GM12878 (cell line): ENCODE results near the gene CNIH1.
"Not testable (repeated sequence)": the region's sequence is repeated elsewhere in the genome, so short reads cannot be mapped to it uniquely, and the experiment has no call there.

ENCODE experiments used
- BRCA1 ChIP-seq: IDR thresholded peaks from 2 replicates; pipeline ENCODE4 v1.6.1; 2011; ENCODE audit warnings: low read depth, low read length, improper control_type of control experiment
- CBFB ChIP-seq: IDR thresholded peaks from 2 replicates; pipeline ENCODE4 v1.6.1; 2016; ENCODE audit warnings: antibody characterized with exemption, low read depth
- CEBPB ChIP-seq, 2 experiments: fragments of 150-350 bp in 1 of 2; IDR thresholded peaks; 2 replicates each; pipeline ENCODE4 v1.6.1; 2012 to 2014; ENCODE audit warnings: low read depth in 2 of 2, low read length in 2 of 2, borderline replicate concordance in 1 of 2, inconsistent platforms in 1 of 2
- EP300 ChIP-seq, 2 experiments: fragments of 150-350 bp in 1 of 2; IDR thresholded peaks; 2 replicates each; pipeline ENCODE4 v1.6.1; 2011 to 2012; ENCODE audit warnings: low read depth in 2 of 2, low read length in 2 of 2, borderline replicate concordance in 1 of 2, improper control_type of control experiment in 1 of 2, inconsistent platforms in 1 of 2; ENCODE audit not compliant: control insufficient read depth in 1 of 2
- LARP7 ChIP-seq: fragments of 450-650 bp; IDR thresholded peaks from 2 replicates; pipeline ENCODE4 v1.6.1; 2017; ENCODE audit warnings: mild to moderate bottlenecking
- POLR2A ChIP-seq: IDR thresholded peaks from 2 replicates; pipeline ENCODE4 v1.6.1; 2011; ENCODE audit warnings: low read depth, mild to moderate bottlenecking, low read length
- POLR2AphosphoS5 ChIP-seq: IDR thresholded peaks from 2 replicates; pipeline ENCODE4 v1.6.1; 2011; ENCODE audit warnings: mild to moderate bottlenecking, low read length, inconsistent platforms
- RFX5 ChIP-seq: IDR thresholded peaks from 2 replicates; pipeline ENCODE4 v1.6.1; 2011; ENCODE audit warnings: low read depth, low read length, improper control_type of control experiment
- SP1 ChIP-seq: IDR thresholded peaks from one replicate; pipeline ENCODE4 v1.6.1; 2011; ENCODE audit warnings: low read depth, low read length
- SUZ12 ChIP-seq: fragments of 200-600 bp; sonication (generic); IDR thresholded peaks from one replicate; pipeline ENCODE4 v1.6.1; 2018; ENCODE audit warnings: antibody characterized with exemption, mild to moderate bottlenecking; ENCODE audit not compliant: unreplicated experiment
- TF ChIP-seq, protein P1 (sequence below): IDR thresholded peaks from 2 replicates; pipeline ENCODE4 v1.6.1; 2011; ENCODE audit warnings: borderline replicate concordance, low read depth, mild to moderate bottlenecking, moderate library complexity, mixed read lengths, low read length; ENCODE audit not compliant: insufficient read depth; ENCODE audit errors: extremely low read length
- TF ChIP-seq, protein P2 (sequence below): fragments of 450-650 bp; IDR thresholded peaks from 2 replicates; pipeline ENCODE4 v1.6.1; 2017; ENCODE audit warnings: mild to moderate bottlenecking, low read depth, inconsistent platforms; ENCODE audit not compliant: poor library complexity, severe bottlenecking
- TF ChIP-seq, protein P3 (sequence below), 3 experiments: IDR thresholded peaks in 2 of 3; conservative IDR thresholded peaks in 1 of 3; 2 replicates each; pipeline ENCODE4 v1.5.1; 2011; ENCODE audit warnings: low read depth in 3 of 3, low read length in 3 of 3, mild to moderate bottlenecking in 3 of 3, control low read depth in 2 of 3, moderate library complexity in 2 of 3, inconsistent platforms in 1 of 3, mixed read lengths in 1 of 3; ENCODE audit not compliant: control insufficient read depth in 2 of 3, insufficient read depth in 1 of 3; ENCODE audit errors: extremely low read depth in 1 of 3
- TF ChIP-seq, protein P4 (sequence below): fragments of 450-650 bp; IDR thresholded peaks from 2 replicates; pipeline ENCODE4 v1.6.1; 2014; ENCODE audit warnings: mild to moderate bottlenecking

DNA sequence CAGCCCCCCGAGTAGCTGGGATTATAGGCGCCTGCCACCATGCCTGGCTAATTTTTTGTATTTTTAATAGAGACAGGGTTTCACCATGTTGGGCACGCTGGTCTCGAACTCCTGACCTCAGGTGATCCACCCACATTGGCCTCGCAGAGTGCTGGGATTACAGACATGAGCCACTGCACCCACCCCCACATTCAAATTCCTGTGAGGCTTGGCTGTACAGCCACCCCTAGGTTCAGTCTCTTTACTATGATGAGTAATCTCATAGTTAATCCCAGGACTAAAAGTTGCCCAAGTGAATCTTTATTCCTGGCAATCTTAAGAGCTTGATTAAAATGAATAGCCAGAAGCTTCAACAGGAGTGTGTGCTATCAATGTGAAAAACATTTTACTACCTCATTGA lies 12.8 kb upstream of the CNIH1 start:
- not testable (repeated sequence) for TF ChIP-seq LARP7; POLR2AphosphoS5; SUZ12; BRCA1; POLR2A; SP1; RFX5; CBFB; CEBPB (IDR thresholded peaks at IDR 0.05; ENCODE audit: borderline replicate concordance in 1 of 2, low read depth in 2 of 2, low read length in 2 of 2); EP300 (IDR thresholded peaks at IDR 0.05; ENCODE audit: borderline replicate concordance in 1 of 2, control insufficient read depth in 1 of 2, low read depth in 2 of 2, low read length in 2 of 2)
- TF ChIP-seq, protein P1, sequence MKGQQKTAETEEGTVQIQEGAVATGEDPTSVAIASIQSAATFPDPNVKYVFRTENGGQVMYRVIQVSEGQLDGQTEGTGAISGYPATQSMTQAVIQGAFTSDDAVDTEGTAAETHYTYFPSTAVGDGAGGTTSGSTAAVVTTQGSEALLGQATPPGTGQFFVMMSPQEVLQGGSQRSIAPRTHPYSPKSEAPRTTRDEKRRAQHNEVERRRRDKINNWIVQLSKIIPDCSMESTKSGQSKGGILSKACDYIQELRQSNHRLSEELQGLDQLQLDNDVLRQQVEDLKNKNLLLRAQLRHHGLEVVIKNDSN: not testable (repeated sequence)
- TF ChIP-seq, protein P2, sequence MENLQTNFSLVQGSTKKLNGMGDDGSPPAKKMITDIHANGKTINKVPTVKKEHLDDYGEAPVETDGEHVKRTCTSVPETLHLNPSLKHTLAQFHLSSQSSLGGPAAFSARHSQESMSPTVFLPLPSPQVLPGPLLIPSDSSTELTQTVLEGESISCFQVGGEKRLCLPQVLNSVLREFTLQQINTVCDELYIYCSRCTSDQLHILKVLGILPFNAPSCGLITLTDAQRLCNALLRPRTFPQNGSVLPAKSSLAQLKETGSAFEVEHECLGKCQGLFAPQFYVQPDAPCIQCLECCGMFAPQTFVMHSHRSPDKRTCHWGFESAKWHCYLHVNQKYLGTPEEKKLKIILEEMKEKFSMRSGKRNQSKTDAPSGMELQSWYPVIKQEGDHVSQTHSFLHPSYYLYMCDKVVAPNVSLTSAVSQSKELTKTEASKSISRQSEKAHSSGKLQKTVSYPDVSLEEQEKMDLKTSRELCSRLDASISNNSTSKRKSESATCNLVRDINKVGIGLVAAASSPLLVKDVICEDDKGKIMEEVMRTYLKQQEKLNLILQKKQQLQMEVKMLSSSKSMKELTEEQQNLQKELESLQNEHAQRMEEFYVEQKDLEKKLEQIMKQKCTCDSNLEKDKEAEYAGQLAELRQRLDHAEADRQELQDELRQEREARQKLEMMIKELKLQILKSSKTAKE: not testable (repeated sequence)
- TF ChIP-seq, protein P3, sequence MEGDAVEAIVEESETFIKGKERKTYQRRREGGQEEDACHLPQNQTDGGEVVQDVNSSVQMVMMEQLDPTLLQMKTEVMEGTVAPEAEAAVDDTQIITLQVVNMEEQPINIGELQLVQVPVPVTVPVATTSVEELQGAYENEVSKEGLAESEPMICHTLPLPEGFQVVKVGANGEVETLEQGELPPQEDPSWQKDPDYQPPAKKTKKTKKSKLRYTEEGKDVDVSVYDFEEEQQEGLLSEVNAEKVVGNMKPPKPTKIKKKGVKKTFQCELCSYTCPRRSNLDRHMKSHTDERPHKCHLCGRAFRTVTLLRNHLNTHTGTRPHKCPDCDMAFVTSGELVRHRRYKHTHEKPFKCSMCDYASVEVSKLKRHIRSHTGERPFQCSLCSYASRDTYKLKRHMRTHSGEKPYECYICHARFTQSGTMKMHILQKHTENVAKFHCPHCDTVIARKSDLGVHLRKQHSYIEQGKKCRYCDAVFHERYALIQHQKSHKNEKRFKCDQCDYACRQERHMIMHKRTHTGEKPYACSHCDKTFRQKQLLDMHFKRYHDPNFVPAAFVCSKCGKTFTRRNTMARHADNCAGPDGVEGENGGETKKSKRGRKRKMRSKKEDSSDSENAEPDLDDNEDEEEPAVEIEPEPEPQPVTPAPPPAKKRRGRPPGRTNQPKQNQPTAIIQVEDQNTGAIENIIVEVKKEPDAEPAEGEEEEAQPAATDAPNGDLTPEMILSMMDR (IDR thresholded peaks at IDR 0.05 in 2 of 3, conservative IDR thresholded peaks at IDR 0.05 in 1 of 3; ENCODE audit: control insufficient read depth in 2 of 3, extremely low read depth in 1 of 3, insufficient read depth in 1 of 3, low read depth in 3 of 3, low read length in 3 of 3): not testable (repeated sequence)
- TF ChIP-seq, protein P4, sequence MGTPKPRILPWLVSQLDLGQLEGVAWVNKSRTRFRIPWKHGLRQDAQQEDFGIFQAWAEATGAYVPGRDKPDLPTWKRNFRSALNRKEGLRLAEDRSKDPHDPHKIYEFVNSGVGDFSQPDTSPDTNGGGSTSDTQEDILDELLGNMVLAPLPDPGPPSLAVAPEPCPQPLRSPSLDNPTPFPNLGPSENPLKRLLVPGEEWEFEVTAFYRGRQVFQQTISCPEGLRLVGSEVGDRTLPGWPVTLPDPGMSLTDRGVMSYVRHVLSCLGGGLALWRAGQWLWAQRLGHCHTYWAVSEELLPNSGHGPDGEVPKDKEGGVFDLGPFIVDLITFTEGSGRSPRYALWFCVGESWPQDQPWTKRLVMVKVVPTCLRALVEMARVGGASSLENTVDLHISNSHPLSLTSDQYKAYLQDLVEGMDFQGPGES: not testable (repeated sequence)
